Subcutaneous abdominal adipose tissue (tissue), 5 donors: ENCODE data around the gene OR9I1.

Experiments
- H3K27ac ChIP-seq: one replicate; pipeline ENCODE4 v1.7.0; 2013; ENCODE audit warnings: low read depth, mild to moderate bottlenecking, inconsistent platforms, low read length, moderate library complexity
- H3K27me3 ChIP-seq, 5 donors: one replicate each; pipeline ENCODE4 v1.7.0; 2013; ENCODE audit warnings: low read length in 5 of 5, inconsistent platforms in 1 of 5; ENCODE audit not compliant: control insufficient read depth in 5 of 5, insufficient read depth in 4 of 5
- H3K36me3 ChIP-seq, 5 donors: one replicate each; pipeline ENCODE4 v1.7.0; 2013; ENCODE audit warnings: low read length in 5 of 5; ENCODE audit not compliant: control insufficient read depth in 5 of 5, insufficient read depth in 5 of 5
- H3K4me1 ChIP-seq, 5 donors: one replicate each; pipeline ENCODE4 v1.7.0; 2013; ENCODE audit warnings: low read length in 5 of 5, mild to moderate bottlenecking in 3 of 5, moderate library complexity in 1 of 5; ENCODE audit not compliant: control insufficient read depth in 5 of 5, insufficient read depth in 5 of 5
- H3K4me3 ChIP-seq, 5 donors: one replicate each; pipeline ENCODE4 v1.7.0; 2013; ENCODE audit warnings: low read length in 5 of 5, low read depth in 1 of 5
- H3K9ac ChIP-seq, 5 donors: one replicate each; pipeline ENCODE4 v1.7.0; 2013; ENCODE audit warnings: low read length in 5 of 5, mild to moderate bottlenecking in 4 of 5, moderate library complexity in 3 of 5
- H3K9me3 ChIP-seq, 5 donors: one replicate each; pipeline ENCODE4 v1.7.0; 2013; ENCODE audit warnings: low read length in 5 of 5; ENCODE audit not compliant: control insufficient read depth in 5 of 5
- donor health status: healthy.
- donor health status: healthy.
- donor health status: healthy.
- donor health status: healthy.
- donor health status: healthy.

The OR9I1 gene

GRCh38 chr11:58121096-58121495, 4.2 kb downstream of the OR9I1 start:
- peaks cover 0 to 2% (median under 1%) of the 10 kb centered on the region in 5 donors for H3K9me3 ChIP-seq
- no peaks in the 10 kb centered on the region for H3K36me3 ChIP-seq
- H3K27ac ChIP-seq, result no peak overlapping the region
- no peak overlapping the region for H3K4me3 ChIP-seq
- no peaks in the 10 kb centered on the region for H3K4me1 ChIP-seq
- H3K27me3 ChIP-seq, result no peaks in the 10 kb centered on the region
- no peak overlapping the region for H3K9ac ChIP-seq

GRCh38 chr11:58097437-58097836, 27.9 kb downstream of the OR9I1 start:
- H3K27me3 ChIP-seq, result no peaks in the 10 kb centered on the region
- H3K9me3 ChIP-seq, result peaks cover 0 to 7% (median 2%) of the 10 kb centered on the region in 5 donors

GRCh38 chr11:58086528-58086927, 38.8 kb downstream of the OR9I1 start:
- no peak overlapping the region for H3K27ac ChIP-seq
- no peaks in the 10 kb centered on the region for H3K36me3 ChIP-seq
- H3K4me3 ChIP-seq, result no peak overlapping the region
- H3K27me3 ChIP-seq, result no peaks in the 10 kb centered on the region
- H3K9ac ChIP-seq, result no peak overlapping the region
- peaks cover 0 to 3% (median 0%) of the 10 kb centered on the region in 5 donors for H3K9me3 ChIP-seq
- H3K4me1 ChIP-seq, result no peaks in the 10 kb centered on the region

More at GRCh38 chr11:58097437-58097836, 27.9 kb downstream of the OR9I1 start:
- H3K27ac ChIP-seq, result no peak overlapping the region
- H3K36me3 ChIP-seq, result no peaks in the 10 kb centered on the region
- no peak overlapping the region for H3K4me3 ChIP-seq
- H3K9ac ChIP-seq, result no peak overlapping the region
- no peaks in the 10 kb centered on the region for H3K4me1 ChIP-seq

GRCh38 chr11:58075781-58076180, 49.5 kb downstream of the OR9I1 start:
- Histone ChIP-seq H3K36me3 (no peaks in the 10 kb centered on the region), H3K27ac (no peak overlapping the region), H3K4me1 (no peaks in the 10 kb centered on the region), H3K4me3 (no peak overlapping the region), H3K9me3 (peaks cover 0 to 2% (median 0%) of the 10 kb centered on the region in 5 donors), H3K27me3 (no peaks in the 10 kb centered on the region), H3K9ac (no peak overlapping the region)

- no peak overlapping the region for H3K4me3 ChIP-seq
- no peaks in the 10 kb centered on the region for H3K9me3 ChIP-seq
- no peaks in the 10 kb centered on the region for H3K36me3 ChIP-seq
- H3K27me3 ChIP-seq, result peaks cover 0 to 3% (median 0%) of the 10 kb centered on the region in 5 donors
- no peaks in the 10 kb centered on the region for H3K4me1 ChIP-seq
- no peak overlapping the region for H3K9ac ChIP-seq
- H3K27ac ChIP-seq, result no peak overlapping the region
Measured at GRCh38 chr11:58070585-58070984, 54.7 kb downstream of the OR9I1 start.

- peaks cover 0 to 3% (median 0%) of the 10 kb centered on the region in 5 donors for H3K27me3 ChIP-seq
- no peaks in the 10 kb centered on the region for H3K9me3 ChIP-seq
- H3K9ac ChIP-seq, result no peak overlapping the region
- no peak overlapping the region for H3K27ac ChIP-seq
- no peaks in the 10 kb centered on the region for H3K36me3 ChIP-seq
- no peak overlapping the region for H3K4me3 ChIP-seq
- H3K4me1 ChIP-seq, result no peaks in the 10 kb centered on the region
Measured at GRCh38 chr11:58068655-58069054, 56.7 kb downstream of the OR9I1 start.

- H3K9me3 ChIP-seq, result no peaks in the 10 kb centered on the region
- H3K9ac ChIP-seq, result no peak overlapping the region
- no peak overlapping the region for H3K27ac ChIP-seq
- H3K36me3 ChIP-seq, result no peaks in the 10 kb centered on the region
- H3K4me3 ChIP-seq, result no peak overlapping the region
- H3K4me1 ChIP-seq, result no peaks in the 10 kb centered on the region
- peaks cover 0 to 3% (median 0%) of the 10 kb centered on the region in 5 donors for H3K27me3 ChIP-seq
Measured at GRCh38 chr11:58067685-58068084, 57.6 kb downstream of the OR9I1 start.
